GM10266 (cell line): Measurements from ENCODE around the gene ZNF503.
"Not testable (repeated sequence)": the region's sequence is repeated elsewhere in the genome, so short reads cannot be mapped to it uniquely, and the experiment has no call there.

ENCODE experiments used
- DNase-seq: peaks from one replicate; pipeline ENCODE4 v3.0.0; 2012; ENCODE audit errors: extremely low spot score
- CTCF ChIP-seq: IDR thresholded peaks from 2 replicates; pipeline ENCODE4 v1.5.1; 2012; ENCODE audit warnings: mild to moderate bottlenecking, low read depth; ENCODE audit not compliant: control insufficient read depth, insufficient read depth; ENCODE audit errors: missing control alignments

The ZNF503 gene

GRCh38 chr10:75375838-75376237 lies 25.7 kb downstream of the ZNF503 start:
- TF ChIP-seq CTCF: no peak
- no peak for DNase-seq

- TF ChIP-seq CTCF: no peak
- no peak for DNase-seq
These were observed 30.6 kb downstream of the ZNF503 start for GRCh38 chr10:75371010-75371409.

GRCh38 chr10:75369838-75370237 lies 31.7 kb downstream of the ZNF503 start:
- not testable (repeated sequence) for DNase-seq

GRCh38 chr10:75367901-75368300 lies 33.7 kb downstream of the ZNF503 start:
- no peak for TF ChIP-seq CTCF
- no peak for DNase-seq

- no peak for DNase-seq
- TF ChIP-seq CTCF: no peak
These were observed 34.5 kb downstream of the ZNF503 start for GRCh38 chr10:75367021-75367487.

- no peak for TF ChIP-seq CTCF
- no peak for DNase-seq
These were observed 38.1 kb downstream of the ZNF503 start for GRCh38 chr10:75363431-75363830.

- DNase-seq: not testable (repeated sequence)
These were observed 41.7 kb downstream of the ZNF503 start for GRCh38 chr10:75359876-75360275.

- DNase-seq: no peak
- TF ChIP-seq CTCF: no peak
These were observed 42.6 kb downstream of the ZNF503 start for GRCh38 chr10:75358835-75359421.
